B cell (primary cell): Measurements from ENCODE around the gene TMEM131L. TPM values are rescaled to one million over a fixed set of nuclear protein-coding genes. Genes with fewer than 3 reads are reported as not detected.
A peak's percentile ranks its signal among the peaks of the same experiment; 100 is the strongest.

ENCODE experiments used
- ATAC-seq: fragments of 200-7000 bp; cut with Tn5 transposase; one replicate; pipeline ENCODE4 v1.10.0; 2021; ENCODE audit warnings: low read depth, mild to moderate bottlenecking, moderate number of reproducible peaks, moderate library complexity
- CTCF ChIA-PET: fragments of 350-600 bp; sonication (Branson Sonifier 250); formaldehyde crosslinking; loops from one replicate; lab custom pipeline; 2021; ENCODE audit warnings: antibody characterized with exemption, inconsistent platforms; lab: Charles Lee
- POLR2A ChIA-PET: fragments of 350-600 bp; sonication (Branson Sonifier 250); formaldehyde crosslinking; loops from one replicate; lab custom pipeline; 2021; ENCODE audit warnings: antibody characterized with exemption; lab: Charles Lee
- DNase-seq: peaks from one replicate; pipeline ENCODE4 v3.0.0; 2013
- H2AFZ ChIP-seq: 2 replicates; pipeline ENCODE4 v1.6.1; 2012; ENCODE audit warnings: mild to moderate bottlenecking, low read depth, low read length; ENCODE audit not compliant: insufficient read depth, poor library complexity, severe bottlenecking
- H3K27ac ChIP-seq, 2 donors: 1 replicate in 1 of 2; 2 replicates in 1 of 2; pipeline ENCODE4 v1.5.1; 2012 to 2013; ENCODE audit warnings: low read length in 2 of 2, mild to moderate bottlenecking in 2 of 2, moderate library complexity in 1 of 2
- H3K27me3 ChIP-seq, 4 experiments: fragments of 200-600 bp in 1 of 4; sonication (generic) in 1 of 4; replicated peaks in 1 of 4; 1 replicate in 2 of 4; 2 replicates in 2 of 4; pipeline versions ENCODE4 v1.6.1 to v1.7.0; 2013 to 2016; ENCODE audit warnings: low read length in 3 of 4, mild to moderate bottlenecking in 2 of 4, mixed read lengths in 1 of 4, moderate library complexity in 1 of 4; ENCODE audit not compliant: insufficient read depth in 4 of 4, control insufficient read depth in 3 of 4; ENCODE audit errors: control extremely low read depth in 1 of 4
- H3K36me3 ChIP-seq, 2 experiments: replicated peaks in 1 of 2; 1 replicate in 1 of 2; 2 replicates in 1 of 2; pipeline versions ENCODE4 v1.6.1 to v1.7.1; 2013; ENCODE audit warnings: low read length in 1 of 2; ENCODE audit not compliant: insufficient read depth in 2 of 2, control insufficient read depth in 1 of 2; ENCODE audit errors: control extremely low read depth in 1 of 2, extremely low read depth in 1 of 2
- H3K4me1 ChIP-seq, 2 donors: fragments of 200-600 bp in 1 of 2; sonication (generic) in 1 of 2; 1 replicate in 1 of 2; 2 replicates in 1 of 2; pipeline versions ENCODE4 v1.5.1 to v1.6.1; 2013 to 2017; ENCODE audit warnings: low read length in 2 of 2; ENCODE audit not compliant: control insufficient read depth in 2 of 2, insufficient read depth in 2 of 2
- H3K4me2 ChIP-seq: replicated peaks from 2 replicates; pipeline ENCODE3; 2012; ENCODE audit warnings: mild to moderate bottlenecking, low read depth, low read length; ENCODE audit not compliant: poor library complexity, severe bottlenecking
- H3K4me3 ChIP-seq, 5 experiments: fragments of 200-600 bp in 1 of 5; sonication (generic) in 1 of 5; 1 replicate in 3 of 5; 2 replicates in 2 of 5; pipeline versions ENCODE4 v1.5.1 to v1.7.0; 2011 to 2016; ENCODE audit warnings: low read length in 4 of 5, mild to moderate bottlenecking in 4 of 5, low read depth in 2 of 5, control low read depth in 1 of 5, moderate library complexity in 1 of 5; ENCODE audit not compliant: insufficient read depth in 1 of 5; ENCODE audit errors: control extremely low read depth in 1 of 5, extremely low read depth in 1 of 5
- H3K79me2 ChIP-seq: fragments of 200-600 bp; sonication (generic); one replicate; pipeline ENCODE4 v1.6.0; 2016; ENCODE audit warnings: low read length; ENCODE audit not compliant: control insufficient read depth, insufficient read depth
- H3K9ac ChIP-seq: fragments of 200-600 bp; sonication (generic); 2 replicates; pipeline ENCODE4 v1.6.1; 2017; ENCODE audit warnings: mild to moderate bottlenecking, low read length, moderate library complexity
- H3K9me3 ChIP-seq, 3 donors: one replicate each; pipeline versions ENCODE4 v1.6.1 to v1.7.1; 2013; ENCODE audit warnings: low read length in 2 of 3; ENCODE audit not compliant: control insufficient read depth in 2 of 3, insufficient read depth in 1 of 3; ENCODE audit errors: control extremely low read depth in 1 of 3
- H4K20me1 ChIP-seq: 2 replicates; pipeline ENCODE4 v1.6.0; 2012; ENCODE audit warnings: mild to moderate bottlenecking, low read length; ENCODE audit not compliant: insufficient read depth, control insufficient read depth, poor library complexity, severe bottlenecking
- H3K27ac Mint-ChIP-seq: one replicate; pipeline ENCODE4 v1.8.0; 2021; ENCODE audit warnings: mixed read lengths
- H3K27me3 Mint-ChIP-seq: one replicate; pipeline ENCODE4 v1.8.0; 2021; ENCODE audit warnings: mixed read lengths
- H3K4me1 Mint-ChIP-seq: one replicate; pipeline ENCODE4 v1.8.0; 2021; ENCODE audit warnings: mixed read lengths
- H3K4me3 Mint-ChIP-seq: one replicate; pipeline ENCODE4 v1.8.0; 2021; ENCODE audit warnings: mixed read lengths
- H3K9me3 Mint-ChIP-seq: one replicate; pipeline ENCODE4 v1.8.0; 2022; ENCODE audit warnings: mixed read lengths; ENCODE audit not compliant: insufficient read depth
- EZH2 ChIP-seq: IDR thresholded peaks from 2 replicates; pipeline ENCODE4 v1.6.1; 2012; ENCODE audit warnings: borderline replicate concordance, low read depth, mild to moderate bottlenecking, moderate library complexity, low read length; ENCODE audit not compliant: insufficient read depth, poor library complexity, severe bottlenecking
- WGBS: methylation state at CpG from one replicate; pipeline ENCODE4 v1.1.5; 2013; ENCODE audit warnings: missing lambda C conversion rate; ENCODE audit not compliant: insufficient coverage; 5-methylcytosine and 5-hydroxymethylcytosine counted together
- intact Hi-C: fragments of 100-400 bp; cut with micrococcal nuclease; formaldehyde crosslinking; loops from one replicate; pipeline ENCODE4 v1.10.0; 2022
- polyA plus RNA-seq: library from polyadenylated mRNA; depleted of rRNA; stranded (reverse); fragments of >200 nt; gene quantifications from 2 replicates; pipeline ENCODE4 v1.2.3, GENCODE V29; 2012
- total RNA-seq, 2 donors: library from RNA; stranded (reverse); fragments of 120-200 nt in 1 of 2; gene quantifications; 1 replicate in 1 of 2; 2 replicates in 1 of 2; pipeline versions ENCODE4 v1.2.3 to v1.2.4, GENCODE V29; 2013 to 2022
- TF ChIP-seq, protein P1 (sequence below): fragments of 200-600 bp; IDR thresholded peaks from one replicate; pipeline ENCODE4 v1.8.0; 2022; ENCODE audit warnings: antibody characterized with exemption, mild to moderate bottlenecking

TMEM131L gene
- total and polyA plus RNA-seq, 2 donors (not counting 1 experiment from before 2014, with no cell fraction given) = 56.4 to 120 TPM

DNA sequence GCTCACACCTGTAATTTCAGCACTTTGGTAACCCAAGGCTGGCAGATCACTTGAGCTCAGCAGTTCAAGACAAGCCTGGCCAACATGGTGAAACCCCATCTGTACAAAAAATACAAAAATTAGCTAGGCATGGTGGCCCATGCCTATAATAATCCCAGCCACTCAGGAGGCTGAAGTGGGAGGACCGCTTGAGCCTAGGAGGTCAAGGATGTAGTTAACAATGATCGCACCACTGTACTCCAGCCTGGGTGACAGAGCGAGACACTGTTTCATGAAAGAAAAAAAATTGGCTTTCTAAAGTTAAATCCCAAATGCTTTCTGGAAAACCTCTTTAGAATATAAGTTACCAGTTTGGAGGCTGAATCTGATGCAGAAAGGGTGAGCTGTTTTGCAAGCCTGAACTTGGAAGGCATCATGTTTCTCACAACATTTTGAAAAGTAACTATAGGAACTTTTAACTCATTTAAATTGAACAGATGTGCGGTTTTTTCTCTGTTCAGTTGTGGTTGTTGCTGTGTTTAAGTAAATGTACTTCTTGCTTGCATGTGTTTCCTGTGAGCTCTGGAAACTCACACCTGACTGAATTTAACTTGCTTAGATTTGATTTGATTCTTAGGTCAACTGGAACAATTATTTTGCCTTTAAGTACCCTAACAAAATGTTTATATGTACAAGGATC lies 39.8 kb upstream of the TMEM131L start:
- CTCF ChIA-PET = interaction anchor here (0.7 to 2.9 kb wide), 8 partner anchors 40 to 324 kb away, joined by 3 to 15 read pairs (median 4); partner anchors contain the start of gene TMEM131L
- Histone ChIP-seq H3K27ac (peak overlapping the region; percentile 86 to 90), H3K79me2 (peaks cover 28% of the 10 kb centered on the region), H3K4me3 (peak overlapping the region in 2 of 5 experiments; percentile 15 to 23), H3K9ac (peak overlapping the region; percentile 41), H3K4me2 (peak overlapping the region; percentile 54), H3K36me3 (no peaks in the 10 kb centered on the region), H2AFZ (no peak overlapping the region), H3K9me3 (peaks cover 0 to 4% (median 0%) of the 10 kb centered on the region in 3 donors), H3K27me3 (no peaks in the 10 kb centered on the region), H3K4me1 (peaks cover 35 to 47% of the 10 kb centered on the region in 2 donors), H4K20me1 (no peaks in the 10 kb centered on the region)
- ATAC-seq = peak; percentile 67
- Mint-ChIP-seq H3K9me3 (no peaks in the 10 kb centered on the region), H3K27me3 (no peaks in the 10 kb centered on the region), H3K27ac (peak overlapping the region; percentile 92), H3K4me3 (peak overlapping the region; percentile 70), H3K4me1 (peaks cover 47% of the 10 kb centered on the region)
- WGBS = 33% methylated on average over 1 of the region's 4 CpGs
- TF ChIP-seq, protein P1, sequence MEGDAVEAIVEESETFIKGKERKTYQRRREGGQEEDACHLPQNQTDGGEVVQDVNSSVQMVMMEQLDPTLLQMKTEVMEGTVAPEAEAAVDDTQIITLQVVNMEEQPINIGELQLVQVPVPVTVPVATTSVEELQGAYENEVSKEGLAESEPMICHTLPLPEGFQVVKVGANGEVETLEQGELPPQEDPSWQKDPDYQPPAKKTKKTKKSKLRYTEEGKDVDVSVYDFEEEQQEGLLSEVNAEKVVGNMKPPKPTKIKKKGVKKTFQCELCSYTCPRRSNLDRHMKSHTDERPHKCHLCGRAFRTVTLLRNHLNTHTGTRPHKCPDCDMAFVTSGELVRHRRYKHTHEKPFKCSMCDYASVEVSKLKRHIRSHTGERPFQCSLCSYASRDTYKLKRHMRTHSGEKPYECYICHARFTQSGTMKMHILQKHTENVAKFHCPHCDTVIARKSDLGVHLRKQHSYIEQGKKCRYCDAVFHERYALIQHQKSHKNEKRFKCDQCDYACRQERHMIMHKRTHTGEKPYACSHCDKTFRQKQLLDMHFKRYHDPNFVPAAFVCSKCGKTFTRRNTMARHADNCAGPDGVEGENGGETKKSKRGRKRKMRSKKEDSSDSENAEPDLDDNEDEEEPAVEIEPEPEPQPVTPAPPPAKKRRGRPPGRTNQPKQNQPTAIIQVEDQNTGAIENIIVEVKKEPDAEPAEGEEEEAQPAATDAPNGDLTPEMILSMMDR = no peak
- no peak for TF ChIP-seq EZH2
- intact Hi-C loops = no loop called here
- POLR2A ChIA-PET = interaction anchor here (0.7 to 1.2 kb wide), 3 partner anchors 8 to 13 kb away, joined by 3 read pairs; no protein-coding TSS in a partner anchor
- peak; percentile 69 for DNase-seq
